Retinal pigment epithelial cell (primary cell): Measurements from ENCODE around the gene SDHAF4.
"Not testable (repeated sequence)": the region's sequence is repeated elsewhere in the genome, so short reads cannot be mapped to it uniquely, and the experiment has no call there.

Experiments
- DNase-seq: peaks from one replicate; pipeline ENCODE4 v3.0.0-alpha.2; 2010; ENCODE audit warnings: low read depth
- H3K4me3 ChIP-seq: 2 replicates; pipeline ENCODE4 v1.5.1; 2011; ENCODE audit warnings: mild to moderate bottlenecking, low read length, control low read depth, moderate library complexity
- CTCF ChIP-seq: conservative IDR thresholded peaks from 2 replicates; pipeline ENCODE4 v1.5.1; 2011; ENCODE audit warnings: low read depth, low read length, control low read depth, inconsistent platforms

The SDHAF4 gene

DNA sequence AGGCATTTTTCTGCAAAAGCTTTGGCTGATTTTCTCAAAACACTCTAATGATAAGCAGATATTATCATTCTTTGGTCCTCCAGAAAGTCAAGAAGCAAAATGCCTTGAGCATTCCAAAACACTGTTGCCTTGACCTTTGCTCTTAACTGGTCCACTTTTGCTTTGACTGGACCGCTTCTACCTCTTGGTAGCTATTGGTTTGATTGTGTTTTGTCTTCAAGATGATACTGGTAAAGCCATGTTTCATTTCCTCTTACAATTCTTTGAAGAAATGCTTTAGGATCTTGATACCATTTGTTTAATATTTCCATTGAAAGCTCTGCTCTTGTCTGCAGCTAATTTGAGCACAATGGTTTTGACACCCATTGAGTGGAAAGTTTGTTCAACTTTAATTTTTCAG, 35.6 kb upstream of the SDHAF4 start:
- TF ChIP-seq CTCF, result no peak
- no peak overlapping the region for H3K4me3 ChIP-seq
- DNase-seq, result no peak

DNA sequence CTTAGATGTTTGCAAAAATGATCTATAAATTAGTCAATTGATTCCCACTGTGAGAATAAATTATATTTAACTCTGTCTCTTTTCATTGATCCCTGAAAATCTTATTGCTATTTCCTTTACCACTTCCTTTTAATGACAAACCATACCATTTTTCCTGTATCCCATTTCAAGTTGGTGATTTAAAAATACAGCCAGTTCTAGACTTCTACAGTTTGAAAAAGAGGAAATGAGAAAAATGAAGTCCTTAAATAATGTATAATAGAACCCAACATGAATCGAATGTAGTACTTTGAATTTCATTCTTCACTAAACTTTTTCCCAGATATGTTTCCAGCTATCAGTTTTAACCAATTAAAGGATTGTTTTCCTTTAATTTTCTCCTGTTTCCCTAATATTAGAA, 29.5 kb upstream of the SDHAF4 start:
- H3K4me3 ChIP-seq, result no peak overlapping the region
- TF ChIP-seq CTCF, result no peak
- no peak for DNase-seq

DNA sequence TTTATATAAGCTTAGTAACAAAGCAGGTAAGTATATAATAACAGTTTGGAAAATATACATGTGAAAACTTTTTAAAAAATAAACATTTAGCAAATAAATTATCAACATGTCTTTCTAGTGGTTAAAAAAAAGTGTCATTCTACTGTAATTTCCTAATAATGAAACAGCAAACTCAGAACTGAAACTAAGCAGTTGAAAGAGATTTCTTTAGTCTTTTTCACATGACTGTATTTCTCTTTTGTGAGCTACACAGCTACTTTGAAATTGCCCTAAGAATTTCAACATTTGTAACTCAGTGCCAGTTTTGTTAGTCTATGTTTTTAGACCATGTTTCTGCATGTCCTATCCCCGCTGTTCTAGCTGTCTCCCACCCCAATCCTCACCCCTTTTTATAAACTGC, 28.4 kb upstream of the SDHAF4 start:
- DNase-seq, result no peak
- H3K4me3 ChIP-seq, result no peak overlapping the region
- no peak for TF ChIP-seq CTCF

DNA sequence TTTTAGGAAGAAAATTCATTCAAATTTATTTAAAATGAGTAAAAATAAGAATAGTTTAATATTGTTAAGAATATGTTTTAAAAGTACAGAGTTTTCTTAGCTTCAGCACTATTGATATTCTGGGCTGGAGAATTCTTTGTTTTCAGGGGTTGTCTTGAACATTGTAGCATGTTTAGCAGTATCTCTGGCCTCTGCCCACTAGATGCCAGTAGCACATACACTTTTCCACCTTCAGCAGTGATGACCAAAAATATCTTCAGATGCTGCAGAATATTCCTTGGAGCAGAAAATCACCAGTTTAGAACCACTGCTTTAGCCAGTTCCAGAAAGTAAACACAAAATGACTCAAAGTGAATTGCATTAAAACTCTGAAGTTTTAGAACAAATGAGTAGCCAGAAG, 19.4 kb upstream of the SDHAF4 start:
- peak; percentile 62 for TF ChIP-seq CTCF
- no peak for DNase-seq
- no peak overlapping the region for H3K4me3 ChIP-seq

GRCh38 chr6:70547905-70548304, 18.8 kb upstream of the SDHAF4 start:
- no peak overlapping the region for H3K4me3 ChIP-seq
- TF ChIP-seq CTCF, result no peak
- no peak for DNase-seq

GRCh38 chr6:70549327-70549726, 17.4 kb upstream of the SDHAF4 start:
- H3K4me3 ChIP-seq, result no peak overlapping the region
- TF ChIP-seq CTCF, result no peak
- DNase-seq, result no peak

DNA sequence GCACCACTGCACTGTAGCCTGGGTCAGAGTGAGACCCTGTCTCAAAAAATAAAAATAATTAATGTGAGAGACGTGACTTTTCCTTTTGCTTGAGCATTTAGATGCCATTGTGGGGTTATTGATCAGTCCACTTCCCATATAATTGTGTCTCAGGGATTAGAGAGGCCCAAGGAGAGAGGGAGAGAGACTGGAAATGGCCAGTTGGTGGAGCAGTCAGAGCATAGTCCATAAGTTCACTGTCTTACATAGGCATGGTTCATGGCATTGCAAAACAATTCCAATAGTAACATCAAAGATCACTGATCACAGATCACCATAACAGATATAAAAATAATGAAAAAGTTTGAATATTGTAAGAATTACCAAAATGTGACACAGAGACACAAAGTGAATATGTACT, 15.2 kb upstream of the SDHAF4 start:
- DNase-seq, result no peak
- TF ChIP-seq CTCF, result no peak
- H3K4me3 ChIP-seq, result no peak overlapping the region

DNA sequence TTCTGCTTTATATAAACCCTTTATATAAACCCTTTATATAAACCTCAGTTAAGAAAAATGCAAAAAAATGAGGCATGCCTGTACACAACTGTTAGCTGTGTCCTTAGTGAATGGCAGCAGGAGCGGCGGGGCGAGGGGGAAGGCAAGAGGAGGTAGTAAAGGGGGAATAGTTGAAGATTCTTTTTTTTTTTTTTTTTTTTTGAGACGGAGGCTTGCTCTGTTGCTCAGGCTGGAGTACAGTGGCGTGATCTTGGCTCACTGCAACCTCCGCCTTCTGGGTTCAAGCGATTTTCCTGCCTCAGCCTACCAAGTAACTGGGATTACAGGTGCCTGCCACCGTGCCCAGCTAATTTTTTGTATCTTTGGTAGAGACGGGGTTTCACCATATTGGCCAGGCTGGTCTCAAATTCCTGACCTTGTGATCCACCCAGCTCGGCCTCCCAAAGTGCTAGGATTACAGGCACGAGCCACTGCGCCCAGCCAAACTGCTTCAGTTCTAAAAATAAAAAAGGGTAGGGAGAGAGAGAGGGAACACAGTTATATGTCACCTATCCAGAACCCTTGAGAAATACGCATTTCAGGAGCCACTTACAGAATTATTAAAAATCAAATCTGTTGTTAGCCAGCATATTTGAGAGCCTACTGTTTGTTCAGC, 14.3 kb upstream of the SDHAF4 start:
- DNase-seq, result not testable (repeated sequence)

More for the DNA sequence above, 14.3 kb upstream of the SDHAF4 start:
- H3K4me3 ChIP-seq, result not testable (repeated sequence)
